GM23338 (cell line): ENCODE data around the gene ESRP2.

Source experiments
- CREB1 ChIP-seq: fragments of 250-450 bp; sonication (Bioruptor Pico); IDR thresholded peaks from 2 replicates; pipeline ENCODE4 v1.5.0; 2020; ENCODE audit warnings: low read depth, mild to moderate bottlenecking, moderate library complexity
- CTCF ChIP-seq, 2 experiments: fragments of 200-600 bp in 1 of 2; sonication (generic) in 1 of 2; conservative IDR thresholded peaks; 2 replicates each; pipeline versions ENCODE4 v1.5.1 to v1.6.1; 2016 to 2017; ENCODE audit warnings: antibody characterized with exemption in 2 of 2, low read depth in 2 of 2, mild to moderate bottlenecking in 2 of 2, moderate library complexity in 1 of 2
- ETS1 ChIP-seq: IDR thresholded peaks from 2 replicates; pipeline ENCODE4 v1.6.1; 2016; ENCODE audit warnings: antibody characterized with exemption
- EZH2 ChIP-seq: fragments of 200-600 bp; sonication (generic); IDR thresholded peaks from one replicate; pipeline ENCODE4 v1.8.0; 2017; ENCODE audit warnings: antibody characterized with exemption, mild to moderate bottlenecking, low read depth; ENCODE audit not compliant: unreplicated experiment
- EZH2phosphoT487 ChIP-seq: fragments of 200-600 bp; sonication (generic); IDR thresholded peaks from one replicate; pipeline ENCODE4 v1.8.1; 2018; ENCODE audit warnings: antibody characterized with exemption; ENCODE audit not compliant: unreplicated experiment
- JUNB ChIP-seq: IDR thresholded peaks from one replicate; pipeline ENCODE4 v1.6.1; 2016; ENCODE audit warnings: antibody characterized with exemption; ENCODE audit not compliant: unreplicated experiment
- NANOG ChIP-seq: IDR thresholded peaks from 2 replicates; pipeline ENCODE4 v1.6.1; 2016; ENCODE audit warnings: antibody characterized with exemption, borderline replicate concordance
- POLR2AphosphoS5 ChIP-seq: IDR thresholded peaks from 2 replicates; pipeline ENCODE4 v1.6.1; 2016; ENCODE audit warnings: antibody characterized with exemption, low read depth
- REST ChIP-seq: IDR thresholded peaks from one replicate; pipeline ENCODE4 v1.6.1; 2018; ENCODE audit warnings: antibody characterized with exemption; ENCODE audit not compliant: unreplicated experiment
- STAT1 ChIP-seq: IDR thresholded peaks from one replicate; pipeline ENCODE4 v1.6.1; 2016; ENCODE audit warnings: antibody characterized with exemption; ENCODE audit not compliant: unreplicated experiment
- ZNF114 ChIP-seq: fragments of 250-450 bp; sonication (Bioruptor Pico); IDR thresholded peaks from 2 replicates; pipeline ENCODE4 v1.5.0; 2020; ENCODE audit warnings: mild to moderate bottlenecking, moderate library complexity
- ZNF331 ChIP-seq: fragments of 250-450 bp; sonication (Bioruptor Pico); IDR thresholded peaks from 2 replicates; pipeline ENCODE4 v1.5.0; 2020; ENCODE audit warnings: low read depth, mild to moderate bottlenecking, moderate library complexity

- no peak for TF ChIP-seq CTCF (conservative IDR thresholded peaks at IDR 0.05; ENCODE audit: low read depth in 2 of 2)
- no peak for TF ChIP-seq POLR2AphosphoS5
- no peak for TF ChIP-seq EZH2
- no peak for TF ChIP-seq CREB1 (CRISPR knock-in tag)
- TF ChIP-seq EZH2phosphoT487: no peak
- TF ChIP-seq ETS1: no peak
- TF ChIP-seq REST: no peak
- TF ChIP-seq JUNB: no peak
- TF ChIP-seq ZNF331: no peak
- no peak for TF ChIP-seq STAT1
- TF ChIP-seq NANOG: no peak
- TF ChIP-seq ZNF114 (CRISPR knock-in tag): no peak
Measured at GRCh38 chr16:68187505-68187904, 48.4 kb downstream of the ESRP2 start.
